ENCODE data around the gene RPIA. TPM values are rescaled to one million over a fixed set of nuclear protein-coding genes. Genes with fewer than 3 reads are reported as not detected.
"Not testable (repeated sequence)": the region's sequence is repeated elsewhere in the genome, so short reads cannot be mapped to it uniquely, and the experiment has no call there.

RPIA gene
- total RNA-seq, 4 donors from 2014 or later, result 4.2 to 10.0 (median 7.6) TPM

- no peak overlapping the region for H3K27ac ChIP-seq
- intact Hi-C loops (cut with DNase I), result no loop called here
- no peaks in the 10 kb centered on the region for H3K36me3 ChIP-seq
- no peaks in the 10 kb centered on the region for H3K9me3 ChIP-seq
- H3K4me1 ChIP-seq, result peaks cover 7 to 10% of the 10 kb centered on the region in 2 donors
- H3K27me3 ChIP-seq, result peaks cover 2% of the 10 kb centered on the region
- no peak overlapping the region for H3K4me3 ChIP-seq (replicated peaks in 1 of 3)
- WGBS, 2 donors, result 84 to 89% methylated on average over 4 of the region's 4 CpGs
- TF ChIP-seq POLR2A (IDR thresholded peaks at IDR 0.05), result no peak
- no peak for TF ChIP-seq CTCF (IDR thresholded peaks at IDR 0.05)
- no peak for DNase-seq
Measured at GRCh38 chr2:88770016-88770415, 78.5 kb downstream of the RPIA start.

DNA sequence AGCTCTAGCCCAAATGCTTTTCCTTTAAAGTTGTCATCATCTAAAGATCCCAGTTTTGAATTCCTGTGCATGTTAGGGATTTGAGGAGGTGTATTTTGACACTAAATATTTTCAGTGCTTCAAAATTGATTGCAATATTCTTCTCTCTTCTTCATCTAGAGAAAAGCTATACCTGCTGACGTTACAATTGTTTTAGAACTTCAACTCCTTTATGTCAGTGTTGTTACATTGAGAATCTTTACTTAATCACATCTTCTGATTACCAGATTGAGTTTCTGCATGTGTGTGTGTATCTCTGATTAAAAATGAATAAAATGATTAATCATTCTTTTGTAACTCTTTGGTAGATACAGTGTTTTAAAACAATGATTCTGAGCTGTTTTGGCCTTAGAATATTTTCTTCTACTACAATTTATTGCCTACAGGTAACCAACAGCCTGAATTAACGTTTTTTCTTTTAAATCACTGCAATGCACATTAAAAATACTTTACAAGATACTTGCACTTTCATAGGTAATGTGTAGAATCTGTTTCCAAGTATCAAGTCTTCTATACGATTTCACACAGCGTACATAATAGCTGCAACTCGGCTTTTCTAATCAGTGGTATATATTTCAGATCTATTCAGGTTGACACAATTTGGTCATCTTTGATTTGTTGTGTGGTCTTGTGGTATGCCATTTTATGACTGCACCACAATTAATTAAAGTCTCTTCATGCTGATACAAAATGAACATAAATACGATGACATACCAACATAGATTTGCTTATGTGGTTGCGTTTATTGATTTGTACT is 82.0 kb downstream of the RPIA start:
- H3K27ac ChIP-seq; intact Hi-C loops (cut with DNase I); H3K4me3 ChIP-seq (replicated peaks in 1 of 3); H3K9me3 ChIP-seq; H3K4me1 ChIP-seq; DNase-seq; H3K27me3 ChIP-seq; H3K36me3 ChIP-seq: not testable (repeated sequence)
- 53 to 55% methylated on average over 7 of the region's 7 CpGs for WGBS, 2 donors

DNA sequence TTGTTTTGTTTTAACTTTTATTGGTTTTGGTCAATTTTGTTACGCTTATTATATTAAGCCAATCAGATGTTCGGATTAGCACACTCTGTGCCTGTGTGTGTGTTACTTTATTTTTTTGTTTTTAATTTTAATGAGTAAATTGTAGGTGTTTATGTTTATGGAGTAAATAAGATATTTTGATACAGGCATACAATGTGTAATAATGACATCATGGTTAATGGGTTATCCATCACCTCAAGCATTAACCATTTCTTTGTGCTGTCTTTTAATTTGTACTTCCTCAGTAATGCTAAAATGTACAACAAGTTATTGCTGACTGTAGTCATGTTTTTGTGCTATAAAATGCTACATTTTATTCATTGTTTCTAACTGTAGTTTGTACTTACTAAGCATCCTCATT is 97.7 kb downstream of the RPIA start:
- H3K27ac ChIP-seq; H3K4me1 ChIP-seq; H3K9me3 ChIP-seq; H3K36me3 ChIP-seq; H3K27me3 ChIP-seq; H3K4me3 ChIP-seq (replicated peaks in 1 of 3); DNase-seq; intact Hi-C loops (cut with DNase I): not testable (repeated sequence)
- WGBS, 2 donors, result 98 to 99% methylated on average over 2 of the region's 2 CpGs

- H3K9me3 ChIP-seq; intact Hi-C loops (cut with DNase I): not testable (repeated sequence)
- 75 to 76% methylated on average over 2 of the region's 2 CpGs for WGBS, 2 donors
Measured at GRCh38 chr2:88795932-88796331, 104.5 kb downstream of the RPIA start.

GRCh38 chr2:88796523-88796922 is 105.0 kb downstream of the RPIA start:
- H3K27ac ChIP-seq; H3K4me1 ChIP-seq; H3K4me3 ChIP-seq (replicated peaks in 1 of 3); H3K9me3 ChIP-seq; intact Hi-C loops (cut with DNase I); DNase-seq; H3K27me3 ChIP-seq; H3K36me3 ChIP-seq: not testable (repeated sequence)
- WGBS, 2 donors, result 82 to 93% methylated on average over 1 of the region's 1 CpG

More at GRCh38 chr2:88795932-88796331, 104.5 kb downstream of the RPIA start:
- not testable (repeated sequence) for H3K27me3 ChIP-seq; H3K4me1 ChIP-seq; H3K36me3 ChIP-seq; DNase-seq; H3K4me3 ChIP-seq (replicated peaks in 1 of 3); H3K27ac ChIP-seq

GRCh38 chr2:88797164-88797563 is 105.7 kb downstream of the RPIA start:
- H3K4me3 ChIP-seq (replicated peaks in 1 of 3); DNase-seq; H3K36me3 ChIP-seq; H3K9me3 ChIP-seq; H3K4me1 ChIP-seq; H3K27ac ChIP-seq; H3K27me3 ChIP-seq; intact Hi-C loops (cut with DNase I): not testable (repeated sequence)
- 89 to 92% methylated on average over 1 of the region's 1 CpG for WGBS, 2 donors

Other genes starting within 250 kb of the RPIA start
- not detected for gene FOXI3, start 239.0 kb upstream of the RPIA start, total RNA-seq
- 10 to 100 TPM; 35.3 to 52.1 (median 42.9) TPM for gene EIF2AK3, start 64.2 kb upstream of the RPIA start, total RNA-seq